Transverse colon (tissue), 4 donors: ENCODE results near the gene TMEM37.

Source experiments
- POLR2AphosphoS5 ChIP-seq, 3 donors: sonication (generic); formaldehyde crosslinking; IDR thresholded peaks; one replicate each; pipeline ENCODE4 v1.6.1; 2016; ENCODE audit warnings: antibody characterized with exemption in 3 of 3
- TF ChIP-seq, protein P1 (sequence below), 5 experiments: fragments of 200-600 bp in 3 of 5; fragments of 450-650 bp in 2 of 5; sonication (generic) in 3 of 5; IDR thresholded peaks; 1 replicate in 2 of 5; 2 replicates in 3 of 5; pipeline ENCODE4 v1.5.1; 2016 to 2017; ENCODE audit warnings: antibody characterized with exemption in 5 of 5, inconsistent platforms in 3 of 5, mild to moderate bottlenecking in 2 of 5, moderate library complexity in 1 of 5

DNA sequence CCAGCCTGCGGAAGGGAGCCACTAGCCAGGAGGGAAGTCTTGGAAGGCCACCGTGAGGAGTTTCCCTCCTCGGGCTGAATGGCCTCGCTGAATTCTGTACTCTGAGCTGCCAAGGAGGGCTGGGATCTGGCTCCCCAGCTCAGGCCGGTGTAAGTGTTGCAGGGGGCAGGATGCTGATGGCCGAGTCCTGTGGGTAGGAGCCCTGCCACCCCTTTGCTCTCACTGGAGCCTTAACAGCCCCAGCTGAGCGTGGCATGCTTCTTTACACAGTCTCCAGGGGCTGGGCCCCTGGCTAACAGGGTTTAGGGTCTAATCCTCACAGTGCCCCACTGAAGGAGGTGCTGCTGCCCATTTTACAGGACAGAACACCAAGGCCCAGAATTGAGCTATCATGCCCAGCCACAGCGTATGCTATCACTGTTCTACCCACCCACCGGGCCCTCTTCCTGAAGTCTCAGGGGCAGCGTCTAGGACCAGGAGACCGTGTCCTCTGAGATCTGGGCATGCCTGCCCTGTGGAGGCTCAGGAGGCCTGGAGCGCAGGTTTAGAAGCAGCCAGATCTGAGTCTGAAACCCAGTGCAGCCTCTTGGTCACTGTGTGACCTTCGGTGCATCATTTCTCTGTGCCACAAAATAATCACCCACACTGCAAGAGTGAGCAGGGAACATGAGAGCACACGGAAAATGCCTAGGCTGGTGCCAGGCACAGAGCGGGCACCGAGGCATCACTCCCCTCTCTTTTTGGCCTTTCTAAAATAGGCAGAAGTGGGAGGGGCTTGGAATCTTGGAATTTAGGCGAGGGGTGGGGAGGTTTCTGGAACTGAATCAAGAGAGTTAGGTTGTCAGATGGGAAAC is 42.9 kb downstream of the TMEM37 start:
- TF ChIP-seq, protein P1, sequence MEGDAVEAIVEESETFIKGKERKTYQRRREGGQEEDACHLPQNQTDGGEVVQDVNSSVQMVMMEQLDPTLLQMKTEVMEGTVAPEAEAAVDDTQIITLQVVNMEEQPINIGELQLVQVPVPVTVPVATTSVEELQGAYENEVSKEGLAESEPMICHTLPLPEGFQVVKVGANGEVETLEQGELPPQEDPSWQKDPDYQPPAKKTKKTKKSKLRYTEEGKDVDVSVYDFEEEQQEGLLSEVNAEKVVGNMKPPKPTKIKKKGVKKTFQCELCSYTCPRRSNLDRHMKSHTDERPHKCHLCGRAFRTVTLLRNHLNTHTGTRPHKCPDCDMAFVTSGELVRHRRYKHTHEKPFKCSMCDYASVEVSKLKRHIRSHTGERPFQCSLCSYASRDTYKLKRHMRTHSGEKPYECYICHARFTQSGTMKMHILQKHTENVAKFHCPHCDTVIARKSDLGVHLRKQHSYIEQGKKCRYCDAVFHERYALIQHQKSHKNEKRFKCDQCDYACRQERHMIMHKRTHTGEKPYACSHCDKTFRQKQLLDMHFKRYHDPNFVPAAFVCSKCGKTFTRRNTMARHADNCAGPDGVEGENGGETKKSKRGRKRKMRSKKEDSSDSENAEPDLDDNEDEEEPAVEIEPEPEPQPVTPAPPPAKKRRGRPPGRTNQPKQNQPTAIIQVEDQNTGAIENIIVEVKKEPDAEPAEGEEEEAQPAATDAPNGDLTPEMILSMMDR (IDR thresholded peaks at IDR 0.05): no peak
- TF ChIP-seq POLR2AphosphoS5 (IDR thresholded peaks at IDR 0.05): no peak
